SK-N-SH treated with all-trans-retinoic acid at 6 μM for 48 hours (cell line): ENCODE results near the gene DBF4.
"Not testable (repeated sequence)": the region's sequence is repeated elsewhere in the genome, so short reads cannot be mapped to it uniquely, and the experiment has no call there.

Experiments
- ATAC-seq: fragments of 200-7000 bp; cut with Tn5 transposase; 3 replicates; pipeline ENCODE4 v1.9.1; 2020; ENCODE audit warnings: mild to moderate bottlenecking, moderate library complexity
- ARNTL ChIP-seq: fragments of 450-650 bp; formaldehyde crosslinking; IDR thresholded peaks from 2 replicates; pipeline ENCODE4 v1.5.0; 2020; ENCODE audit warnings: low read depth, mild to moderate bottlenecking, moderate library complexity, borderline replicate concordance
- BACH2 ChIP-seq: fragments of 250-450 bp; sonication (Bioruptor Pico); IDR thresholded peaks from 2 replicates; pipeline ENCODE4 v1.9.0; 2021; ENCODE audit warnings: mild to moderate bottlenecking, borderline replicate concordance
- ESRRG ChIP-seq: fragments of 250-450 bp; sonication (Bioruptor Pico); IDR thresholded peaks from 2 replicates; pipeline ENCODE4 v1.6.1; 2021; ENCODE audit warnings: mild to moderate bottlenecking
- GLIS3 ChIP-seq: fragments of 250-450 bp; sonication (Bioruptor Pico); IDR thresholded peaks from 2 replicates; pipeline ENCODE4 v1.5.0; 2020; ENCODE audit warnings: mild to moderate bottlenecking, moderate library complexity
- ISL1 ChIP-seq: fragments of 250-450 bp; sonication (Bioruptor Pico); IDR thresholded peaks from 2 replicates; pipeline ENCODE4 v2.1.2; 2022; ENCODE audit warnings: mild to moderate bottlenecking, moderate library complexity
- OSR1 ChIP-seq: fragments of 250-450 bp; sonication (Bioruptor Pico); IDR thresholded peaks from 2 replicates; pipeline ENCODE4 v1.8.0; 2022; ENCODE audit warnings: moderate library complexity, mild to moderate bottlenecking, inconsistent platforms
- PPARA ChIP-seq: fragments of 250-450 bp; sonication (Bioruptor Pico); IDR thresholded peaks from 2 replicates; pipeline ENCODE4 v1.5.0; 2020; ENCODE audit warnings: mild to moderate bottlenecking, borderline replicate concordance
- RARB ChIP-seq: fragments of 250-450 bp; sonication (Bioruptor Pico); IDR thresholded peaks from 2 replicates; pipeline ENCODE4 v1.8.0; 2021; ENCODE audit warnings: mild to moderate bottlenecking, moderate library complexity
- SNAI2 ChIP-seq: fragments of 250-450 bp; sonication (Bioruptor Pico); IDR thresholded peaks from 2 replicates; pipeline ENCODE4 v1.5.0; 2020; ENCODE audit warnings: mild to moderate bottlenecking, moderate library complexity
- ZC3H10 ChIP-seq: fragments of 250-450 bp; sonication (Bioruptor Pico); IDR thresholded peaks from 2 replicates; pipeline ENCODE4 v1.5.1; 2021; ENCODE audit warnings: mild to moderate bottlenecking, moderate library complexity
- ZFP3 ChIP-seq: fragments of 250-450 bp; sonication (Bioruptor Pico); IDR thresholded peaks from 2 replicates; pipeline ENCODE4 v1.5.0; 2020; ENCODE audit warnings: mild to moderate bottlenecking, moderate library complexity
- ZFP30 ChIP-seq: fragments of 450-650 bp; formaldehyde crosslinking; IDR thresholded peaks from 2 replicates; pipeline ENCODE4 v1.5.0; 2022; ENCODE audit warnings: mild to moderate bottlenecking, moderate library complexity
- ZNF565 ChIP-seq: fragments of 450-650 bp; formaldehyde crosslinking; conservative IDR thresholded peaks from 2 replicates; pipeline ENCODE4 v1.5.0; 2020; ENCODE audit warnings: low read depth, mild to moderate bottlenecking, moderate library complexity
- ZNF70 ChIP-seq: fragments of 450-650 bp; formaldehyde crosslinking; IDR thresholded peaks from 2 replicates; pipeline ENCODE4 v1.5.0; 2020; ENCODE audit warnings: mild to moderate bottlenecking, moderate library complexity
- ZNF8 ChIP-seq: fragments of 450-650 bp; formaldehyde crosslinking; IDR thresholded peaks from 2 replicates; pipeline ENCODE4 v1.5.0; 2020; ENCODE audit warnings: mild to moderate bottlenecking, moderate library complexity
- TF ChIP-seq, protein P1 (sequence below): fragments of 250-450 bp; sonication (Bioruptor Pico); IDR thresholded peaks from 2 replicates; pipeline ENCODE4 v1.5.1; 2020; ENCODE audit warnings: low read depth, mild to moderate bottlenecking, moderate library complexity
- TF ChIP-seq, protein P2 (sequence below): fragments of 250-450 bp; sonication (Bioruptor Pico); IDR thresholded peaks from 2 replicates; pipeline ENCODE4 v1.8.0; 2020; ENCODE audit warnings: mild to moderate bottlenecking, moderate library complexity, borderline replicate concordance
- TF ChIP-seq, protein P3 (sequence below): fragments of 250-450 bp; sonication (Bioruptor Pico); IDR thresholded peaks from 2 replicates; pipeline ENCODE4 v1.8.0; 2021; ENCODE audit warnings: low read depth, mild to moderate bottlenecking, moderate library complexity, borderline replicate concordance

DBF4 gene

DNA sequence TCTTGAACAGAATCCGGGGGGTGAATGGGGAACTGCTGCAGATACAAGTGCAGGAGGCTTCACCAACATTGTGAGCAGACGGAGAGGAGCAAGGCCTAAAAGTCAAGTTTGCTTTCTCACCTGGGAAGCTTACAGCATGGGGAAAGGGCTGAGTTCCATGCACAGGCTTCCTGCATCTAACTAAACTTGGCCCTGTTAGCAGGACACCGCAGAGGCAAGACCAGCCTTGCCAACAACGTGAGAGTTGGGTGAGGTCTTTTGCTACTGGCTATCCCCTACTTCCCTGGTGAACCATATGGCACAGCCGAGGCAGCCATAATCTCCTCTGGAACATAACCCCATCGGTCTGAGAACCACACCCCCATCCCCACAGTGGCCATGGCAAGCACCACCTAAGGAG is 43.6 kb downstream of the DBF4 start:
- TF ChIP-seq RARB (CRISPR knock-in tag) (no peak), ZNF70 (CRISPR knock-in tag) (no peak)
- TF ChIP-seq, protein P1, sequence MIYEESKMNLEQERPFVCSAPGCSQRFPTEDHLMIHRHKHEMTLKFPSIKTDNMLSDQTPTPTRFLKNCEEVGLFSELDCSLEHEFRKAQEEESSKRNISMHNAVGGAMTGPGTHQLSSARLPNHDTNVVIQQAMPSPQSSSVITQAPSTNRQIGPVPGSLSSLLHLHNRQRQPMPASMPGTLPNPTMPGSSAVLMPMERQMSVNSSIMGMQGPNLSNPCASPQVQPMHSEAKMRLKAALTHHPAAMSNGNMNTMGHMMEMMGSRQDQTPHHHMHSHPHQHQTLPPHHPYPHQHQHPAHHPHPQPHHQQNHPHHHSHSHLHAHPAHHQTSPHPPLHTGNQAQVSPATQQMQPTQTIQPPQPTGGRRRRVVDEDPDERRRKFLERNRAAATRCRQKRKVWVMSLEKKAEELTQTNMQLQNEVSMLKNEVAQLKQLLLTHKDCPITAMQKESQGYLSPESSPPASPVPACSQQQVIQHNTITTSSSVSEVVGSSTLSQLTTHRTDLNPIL (CRISPR knock-in tag) = no peak
- no peak for ATAC-seq

DNA sequence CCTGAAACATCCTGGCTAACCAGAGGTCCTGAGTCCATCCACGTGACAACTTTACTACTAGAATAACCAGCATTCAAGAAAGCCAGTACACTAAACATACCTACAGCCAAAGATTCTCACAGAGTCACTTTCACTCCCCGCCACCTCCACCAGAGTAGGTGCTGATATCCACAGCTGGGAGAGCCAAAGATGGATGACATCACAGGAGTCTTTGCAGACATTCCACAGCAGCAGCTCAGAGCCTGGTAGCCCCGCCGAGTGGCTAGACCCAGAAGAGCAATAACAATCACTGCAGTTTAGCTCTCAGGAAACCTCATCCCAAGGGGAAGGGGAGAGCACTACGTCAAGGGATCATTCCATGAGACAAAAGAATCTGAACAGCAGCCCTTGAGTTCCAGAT is 44.3 kb downstream of the DBF4 start:
- TF ChIP-seq PPARA (CRISPR knock-in tag) = no peak
- TF ChIP-seq ESRRG (CRISPR knock-in tag) = no peak
- no peak for ATAC-seq

DNA sequence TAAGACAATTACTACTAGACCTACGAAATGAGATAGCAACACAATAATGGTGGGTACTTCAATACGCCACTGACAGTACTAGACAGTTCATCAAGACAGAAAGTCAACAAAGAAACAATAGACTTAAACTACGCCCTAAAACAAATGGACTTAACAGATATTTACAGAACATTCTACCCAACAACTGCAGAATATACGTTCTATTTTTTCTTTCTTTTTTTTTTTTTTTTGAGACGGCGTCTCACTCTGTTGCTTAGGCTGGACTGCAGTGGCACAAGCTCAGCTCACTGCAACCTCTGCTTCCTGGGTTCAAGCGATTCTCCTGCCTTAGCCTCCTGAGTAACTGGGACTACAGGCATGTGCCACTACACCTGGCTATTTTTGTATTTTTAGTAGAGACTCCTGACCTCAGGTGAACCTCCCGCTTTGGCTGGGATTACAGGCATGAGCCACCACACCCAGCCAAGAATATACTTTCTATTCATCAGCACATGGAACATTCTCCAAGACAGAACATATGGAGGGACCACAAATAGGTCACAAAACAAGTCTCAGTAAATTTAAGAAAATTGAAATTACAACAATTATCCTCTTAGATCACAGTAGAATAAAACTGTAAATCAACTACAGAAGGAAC is 46.6 kb downstream of the DBF4 start:
- not testable (repeated sequence) for ATAC-seq

DNA sequence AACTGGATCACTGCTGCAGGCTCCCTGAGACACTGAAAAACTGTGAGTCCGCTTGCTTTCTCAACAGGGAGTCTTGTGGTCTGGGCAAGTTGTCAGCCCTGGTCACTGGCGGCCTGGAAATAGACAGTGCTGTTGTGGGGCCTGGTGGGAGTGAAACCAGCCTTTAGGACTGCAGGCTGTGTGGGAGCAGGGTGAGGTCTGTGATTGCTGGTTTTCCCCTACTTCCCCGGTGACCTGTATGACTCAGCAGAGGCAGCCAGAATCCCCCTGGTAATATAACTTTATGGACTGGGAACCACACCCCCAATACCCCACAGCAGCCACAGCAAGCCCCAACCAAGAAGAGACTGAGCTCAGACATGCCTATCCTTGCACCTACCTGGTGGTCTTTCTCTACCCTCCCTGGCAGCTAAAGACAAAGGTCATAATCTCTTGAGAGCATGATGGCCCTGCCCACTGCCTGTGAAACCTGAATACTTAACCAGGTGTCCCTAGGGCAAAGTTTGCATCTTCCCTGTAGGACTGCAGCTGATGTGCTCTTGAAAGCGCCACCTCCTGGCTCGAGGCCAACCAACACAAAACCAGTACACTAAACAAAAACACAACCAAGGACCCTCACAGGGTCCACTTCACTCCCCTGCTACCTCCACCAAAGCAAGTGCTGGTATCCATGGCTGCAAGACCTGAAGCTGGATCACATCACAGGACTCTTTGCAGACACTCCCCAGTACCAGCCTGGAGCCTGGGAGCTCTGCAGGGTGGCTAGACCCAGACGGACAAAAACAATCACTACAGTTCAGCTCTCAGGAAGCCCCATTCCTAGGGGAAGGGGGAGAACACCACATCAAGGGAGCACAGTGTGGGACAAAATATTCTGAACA is 50.5 kb downstream of the DBF4 start:
- ATAC-seq = no peak
- no peak for TF ChIP-seq ESRRG (CRISPR knock-in tag)
- TF ChIP-seq ZNF8 = no peak
- TF ChIP-seq, protein P2, sequence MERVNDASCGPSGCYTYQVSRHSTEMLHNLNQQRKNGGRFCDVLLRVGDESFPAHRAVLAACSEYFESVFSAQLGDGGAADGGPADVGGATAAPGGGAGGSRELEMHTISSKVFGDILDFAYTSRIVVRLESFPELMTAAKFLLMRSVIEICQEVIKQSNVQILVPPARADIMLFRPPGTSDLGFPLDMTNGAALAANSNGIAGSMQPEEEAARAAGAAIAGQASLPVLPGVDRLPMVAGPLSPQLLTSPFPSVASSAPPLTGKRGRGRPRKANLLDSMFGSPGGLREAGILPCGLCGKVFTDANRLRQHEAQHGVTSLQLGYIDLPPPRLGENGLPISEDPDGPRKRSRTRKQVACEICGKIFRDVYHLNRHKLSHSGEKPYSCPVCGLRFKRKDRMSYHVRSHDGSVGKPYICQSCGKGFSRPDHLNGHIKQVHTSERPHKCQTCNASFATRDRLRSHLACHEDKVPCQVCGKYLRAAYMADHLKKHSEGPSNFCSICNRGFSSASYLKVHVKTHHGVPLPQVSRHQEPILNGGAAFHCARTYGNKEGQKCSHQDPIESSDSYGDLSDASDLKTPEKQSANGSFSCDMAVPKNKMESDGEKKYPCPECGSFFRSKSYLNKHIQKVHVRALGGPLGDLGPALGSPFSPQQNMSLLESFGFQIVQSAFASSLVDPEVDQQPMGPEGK (CRISPR knock-in tag) = no peak
- TF ChIP-seq ZC3H10 (CRISPR knock-in tag) = no peak
- no peak for TF ChIP-seq GLIS3 (CRISPR knock-in tag)
- no peak for TF ChIP-seq ZFP3 (CRISPR knock-in tag)
- TF ChIP-seq, protein P1 (CRISPR knock-in tag) = no peak
- no peak for TF ChIP-seq RARB (CRISPR knock-in tag)
- no peak for TF ChIP-seq ZFP30
- no peak for TF ChIP-seq ARNTL (CRISPR knock-in tag)
- no peak for TF ChIP-seq SNAI2
- no peak for TF ChIP-seq BACH2 (CRISPR knock-in tag)
- no peak for TF ChIP-seq ZNF565 (CRISPR knock-in tag)
- no peak for TF ChIP-seq OSR1 (CRISPR knock-in tag)
- TF ChIP-seq PPARA (CRISPR knock-in tag) = no peak

DNA sequence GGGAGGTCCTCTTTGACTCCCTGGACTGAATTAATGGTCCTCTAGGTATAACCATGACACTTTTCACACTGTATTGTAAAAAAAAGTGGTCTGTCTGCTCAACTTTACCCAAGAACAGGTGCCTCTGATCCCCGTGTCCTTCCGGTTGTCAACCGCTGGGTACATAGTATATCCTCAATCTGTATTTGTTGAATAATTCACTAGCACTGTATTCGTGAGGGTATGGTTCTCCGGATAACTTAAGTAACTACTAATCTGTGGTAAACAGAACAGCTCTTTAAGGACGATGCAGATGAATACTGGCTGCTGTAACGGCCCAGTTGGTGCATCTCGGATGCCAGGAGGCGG is 57.3 kb downstream of the DBF4 start:
- TF ChIP-seq ZNF70 (CRISPR knock-in tag) (no peak), RARB (CRISPR knock-in tag) (no peak), ISL1 (CRISPR knock-in tag) (no peak), PPARA (CRISPR knock-in tag) (no peak), GLIS3 (CRISPR knock-in tag) (no peak)
- TF ChIP-seq, protein P3, sequence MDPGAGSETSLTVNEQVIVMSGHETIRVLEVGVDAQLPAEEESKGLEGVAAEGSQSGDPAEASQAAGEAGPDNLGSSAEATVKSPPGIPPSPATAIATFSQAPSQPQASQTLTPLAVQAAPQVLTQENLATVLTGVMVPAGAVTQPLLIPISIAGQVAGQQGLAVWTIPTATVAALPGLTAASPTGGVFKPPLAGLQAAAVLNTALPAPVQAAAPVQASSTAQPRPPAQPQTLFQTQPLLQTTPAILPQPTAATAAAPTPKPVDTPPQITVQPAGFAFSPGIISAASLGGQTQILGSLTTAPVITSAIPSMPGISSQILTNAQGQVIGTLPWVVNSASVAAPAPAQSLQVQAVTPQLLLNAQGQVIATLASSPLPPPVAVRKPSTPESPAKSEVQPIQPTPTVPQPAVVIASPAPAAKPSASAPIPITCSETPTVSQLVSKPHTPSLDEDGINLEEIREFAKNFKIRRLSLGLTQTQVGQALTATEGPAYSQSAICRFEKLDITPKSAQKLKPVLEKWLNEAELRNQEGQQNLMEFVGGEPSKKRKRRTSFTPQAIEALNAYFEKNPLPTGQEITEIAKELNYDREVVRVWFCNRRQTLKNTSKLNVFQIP = no peak
- TF ChIP-seq, protein P1 (CRISPR knock-in tag) = 0 out of 2 replicates have a peak, but pooled peaks have one; percentile 15
- ATAC-seq = no peak
